NB4 (cell line): ENCODE results near the gene HDAC5.
"Not testable (repeated sequence)": the region's sequence is repeated elsewhere in the genome, so short reads cannot be mapped to it uniquely, and the experiment has no call there.

Source experiments
- DNase-seq: peaks from one replicate; pipeline ENCODE4 v3.0.0; 2010; ENCODE audit warnings: low read depth
- H3K4me3 ChIP-seq: one replicate; pipeline ENCODE4 v1.5.1; 2011; ENCODE audit warnings: mild to moderate bottlenecking, low read depth, low read length, moderate library complexity
- MYC ChIP-seq: IDR thresholded peaks from 2 replicates; pipeline ENCODE4 v1.6.1; 2011; ENCODE audit warnings: low read depth, low read length
- POLR2A ChIP-seq: IDR thresholded peaks from 2 replicates; pipeline ENCODE4 v1.6.1; 2011; ENCODE audit warnings: mild to moderate bottlenecking; ENCODE audit not compliant: insufficient read length; ENCODE audit errors: extremely low read depth
- TF ChIP-seq, protein P1 (sequence below): IDR thresholded peaks from 2 replicates; pipeline ENCODE4 v1.6.1; 2011; ENCODE audit warnings: low read depth, low read length
- TF ChIP-seq, protein P2 (sequence below): IDR thresholded peaks from one replicate; pipeline ENCODE4 v1.5.1; 2012; ENCODE audit warnings: low read depth, low read length

HDAC5 gene

DNA sequence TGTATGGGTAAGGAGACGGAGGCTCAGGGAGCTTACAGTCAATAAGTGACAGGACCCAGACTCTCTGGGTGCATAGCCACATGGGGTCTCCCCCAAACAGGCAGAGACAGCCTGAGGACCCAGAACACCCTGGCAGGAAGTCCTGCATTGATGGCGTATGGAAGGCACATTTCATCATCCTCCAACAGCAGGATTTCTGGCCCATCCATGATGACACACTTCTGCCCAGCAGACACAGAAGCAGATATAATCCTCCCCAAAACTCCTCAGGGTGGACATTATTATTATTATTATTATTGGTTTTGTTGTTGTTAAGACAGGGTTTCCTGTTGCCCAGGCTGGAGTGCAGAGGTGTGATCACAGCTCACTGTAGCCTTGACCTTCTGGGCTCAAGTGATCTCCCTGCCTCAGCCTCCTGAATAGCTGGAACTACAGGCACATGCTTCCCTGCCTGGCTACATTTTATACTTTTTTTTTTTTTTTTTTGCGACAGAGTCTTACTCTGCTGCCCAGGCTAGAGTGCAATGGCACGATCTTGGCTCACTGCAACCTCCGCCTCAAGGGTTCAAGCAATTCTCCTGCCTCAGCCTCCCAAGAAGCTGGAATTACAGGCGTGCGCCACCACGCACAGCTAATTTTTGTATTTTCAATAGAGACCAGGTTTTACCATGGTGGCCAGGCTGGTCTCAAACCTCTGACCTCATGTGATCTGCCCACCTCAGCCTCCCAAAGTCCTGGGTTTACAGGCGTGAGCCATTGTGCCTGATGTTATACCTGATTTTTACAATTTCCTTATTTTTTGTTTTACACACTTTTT, 11.5 kb upstream of the HDAC5 start:
- TF ChIP-seq POLR2A (no peak), MYC (no peak)
- TF ChIP-seq, protein P1, sequence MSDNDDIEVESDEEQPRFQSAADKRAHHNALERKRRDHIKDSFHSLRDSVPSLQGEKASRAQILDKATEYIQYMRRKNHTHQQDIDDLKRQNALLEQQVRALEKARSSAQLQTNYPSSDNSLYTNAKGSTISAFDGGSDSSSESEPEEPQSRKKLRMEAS: no peak
- TF ChIP-seq, protein P2, sequence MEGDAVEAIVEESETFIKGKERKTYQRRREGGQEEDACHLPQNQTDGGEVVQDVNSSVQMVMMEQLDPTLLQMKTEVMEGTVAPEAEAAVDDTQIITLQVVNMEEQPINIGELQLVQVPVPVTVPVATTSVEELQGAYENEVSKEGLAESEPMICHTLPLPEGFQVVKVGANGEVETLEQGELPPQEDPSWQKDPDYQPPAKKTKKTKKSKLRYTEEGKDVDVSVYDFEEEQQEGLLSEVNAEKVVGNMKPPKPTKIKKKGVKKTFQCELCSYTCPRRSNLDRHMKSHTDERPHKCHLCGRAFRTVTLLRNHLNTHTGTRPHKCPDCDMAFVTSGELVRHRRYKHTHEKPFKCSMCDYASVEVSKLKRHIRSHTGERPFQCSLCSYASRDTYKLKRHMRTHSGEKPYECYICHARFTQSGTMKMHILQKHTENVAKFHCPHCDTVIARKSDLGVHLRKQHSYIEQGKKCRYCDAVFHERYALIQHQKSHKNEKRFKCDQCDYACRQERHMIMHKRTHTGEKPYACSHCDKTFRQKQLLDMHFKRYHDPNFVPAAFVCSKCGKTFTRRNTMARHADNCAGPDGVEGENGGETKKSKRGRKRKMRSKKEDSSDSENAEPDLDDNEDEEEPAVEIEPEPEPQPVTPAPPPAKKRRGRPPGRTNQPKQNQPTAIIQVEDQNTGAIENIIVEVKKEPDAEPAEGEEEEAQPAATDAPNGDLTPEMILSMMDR: no peak
- DNase-seq: peak; percentile 45
- H3K4me3 ChIP-seq: no peak overlapping the region

DNA sequence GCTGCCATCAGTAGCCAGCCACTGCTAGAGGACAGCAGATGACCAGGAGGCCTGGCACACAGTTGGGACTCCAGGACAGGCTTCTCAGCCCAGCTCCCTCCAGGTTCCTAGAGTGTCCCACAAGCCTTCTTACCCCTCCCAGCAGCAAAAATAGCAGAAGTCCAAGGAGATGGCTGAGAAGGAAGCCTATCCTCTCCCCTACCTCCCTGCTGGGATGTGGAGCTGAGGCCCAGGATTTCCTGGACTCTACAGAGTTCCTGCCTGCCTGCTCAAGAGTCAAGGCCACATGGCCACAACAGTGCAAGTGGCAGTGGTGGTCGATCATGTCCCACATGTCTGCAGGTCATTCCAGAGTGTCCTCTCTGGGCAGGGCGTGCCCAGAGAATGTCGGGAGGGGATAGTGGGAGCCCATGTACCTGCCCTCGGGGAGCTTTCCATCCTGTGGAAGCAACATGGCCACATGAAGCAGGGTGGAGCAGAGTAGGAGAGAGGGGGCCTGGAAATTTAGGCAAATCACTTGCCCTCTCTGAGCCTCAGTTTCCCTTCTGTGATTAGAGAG, 10.6 kb upstream of the HDAC5 start:
- no peak for TF ChIP-seq POLR2A
- TF ChIP-seq, protein P1: no peak
- no peak for TF ChIP-seq MYC
- TF ChIP-seq, protein P2: no peak
- no peak for DNase-seq
- no peak overlapping the region for H3K4me3 ChIP-seq

DNA sequence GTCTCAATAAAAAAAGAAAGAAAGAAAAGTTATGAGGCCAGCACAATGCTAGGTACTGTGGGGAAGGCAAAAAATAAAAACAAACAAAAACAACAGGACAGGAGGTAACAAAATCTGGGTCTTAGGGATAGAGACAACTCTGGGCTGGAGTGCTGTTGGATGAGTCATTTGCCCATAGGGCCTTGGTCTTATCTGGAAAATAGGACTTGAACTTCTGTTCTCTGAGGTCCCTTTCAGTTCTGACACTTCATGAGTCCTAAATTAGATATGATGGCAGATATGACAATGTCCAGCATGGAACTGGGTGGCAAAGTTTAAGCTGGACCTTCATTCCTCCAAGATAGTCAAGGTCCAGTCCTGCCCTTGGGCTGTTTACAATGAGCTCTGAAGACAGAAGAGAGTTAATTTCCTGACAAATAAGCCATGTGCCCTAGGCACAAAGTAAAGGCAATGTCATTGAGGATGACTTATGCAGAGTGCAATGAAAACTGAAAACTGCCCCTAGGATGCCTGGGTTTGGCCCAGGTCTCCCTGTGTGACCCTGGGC, 8.9 kb upstream of the HDAC5 start:
- no peak overlapping the region for H3K4me3 ChIP-seq
- no peak for TF ChIP-seq POLR2A
- TF ChIP-seq MYC: no peak
- TF ChIP-seq, protein P2: no peak
- TF ChIP-seq, protein P1: no peak
- DNase-seq: no peak

DNA sequence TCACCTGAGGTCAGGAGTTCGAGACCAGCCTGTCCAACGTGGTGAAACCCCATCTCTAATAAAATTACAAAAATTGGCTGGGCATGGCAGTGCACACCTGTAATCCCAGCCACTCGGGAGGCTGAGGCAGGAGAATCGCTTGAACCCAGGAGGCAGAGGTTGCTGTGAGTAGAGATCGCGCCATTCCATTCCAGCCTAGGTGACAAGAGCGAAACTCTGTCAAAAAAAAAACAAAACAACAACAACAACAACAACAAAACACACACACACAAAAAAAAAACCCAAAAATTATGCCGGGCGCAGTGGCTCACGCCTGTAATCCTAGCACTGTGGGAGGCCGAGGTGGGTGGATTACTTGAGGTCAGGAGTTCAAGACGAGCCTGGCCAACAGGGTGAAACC, 7.9 kb upstream of the HDAC5 start:
- DNase-seq, H3K4me3 ChIP-seq: not testable (repeated sequence)

DNA sequence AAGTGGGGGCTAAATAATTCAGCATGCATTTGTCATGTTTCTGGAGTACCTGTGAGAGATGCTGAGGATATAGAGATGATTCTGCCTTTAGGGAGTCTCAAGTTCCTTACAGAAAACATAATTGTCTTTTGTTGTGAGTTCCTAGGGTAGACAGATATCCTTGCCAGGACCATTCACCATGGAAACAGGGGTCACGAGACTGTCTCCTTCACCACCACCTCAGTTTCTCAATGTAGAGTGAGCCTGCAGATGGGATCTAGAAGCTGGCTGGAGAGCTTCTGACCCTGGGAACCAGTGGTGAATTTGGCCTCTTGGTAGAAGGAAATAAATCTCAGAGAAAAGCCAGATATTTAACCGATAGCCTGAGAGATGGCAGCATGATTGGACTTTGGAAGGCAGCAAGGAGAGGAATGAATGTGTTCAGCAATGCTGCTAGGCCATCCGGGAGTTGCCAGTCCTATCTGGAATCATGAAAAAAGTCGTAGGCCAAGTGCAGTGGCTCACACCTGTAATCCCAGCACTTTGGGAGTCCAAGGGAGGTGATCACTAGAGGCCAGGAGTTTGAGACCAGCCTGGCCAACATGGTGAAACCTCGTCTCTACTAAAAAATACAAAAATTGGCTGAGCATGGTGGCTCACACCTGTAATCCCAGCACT, 7.4 kb upstream of the HDAC5 start:
- TF ChIP-seq POLR2A: no peak
- TF ChIP-seq, protein P1: no peak
- no peak for TF ChIP-seq MYC
- TF ChIP-seq, protein P2: no peak
- DNase-seq: no peak
- no peak overlapping the region for H3K4me3 ChIP-seq

DNA sequence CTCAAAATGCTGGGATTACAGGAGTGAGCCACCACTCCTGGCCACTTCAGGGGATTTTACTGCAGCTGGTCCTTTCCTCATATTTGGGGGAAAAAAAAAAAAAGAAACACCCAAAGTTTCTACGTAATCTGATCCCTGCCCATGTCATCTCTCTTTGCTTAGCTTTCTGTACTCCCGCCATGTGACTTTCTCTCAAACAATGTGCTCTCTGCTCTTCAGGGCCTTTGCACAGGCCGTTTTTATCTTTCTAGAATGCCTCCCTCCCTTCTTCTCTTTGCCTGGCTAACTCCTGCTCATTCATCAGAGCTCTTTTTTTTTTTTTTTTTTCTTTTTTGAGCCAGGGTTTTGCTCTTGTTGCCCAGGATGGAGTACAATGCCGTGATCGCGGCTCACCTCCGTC, 4.9 kb upstream of the HDAC5 start:
- DNase-seq: no peak
- H3K4me3 ChIP-seq: no peak overlapping the region
- TF ChIP-seq MYC (no peak), POLR2A (no peak)
- TF ChIP-seq, protein P2: no peak
- TF ChIP-seq, protein P1: no peak
